ENCODE data around the gene NRTN.
"Not testable (repeated sequence)": the region's sequence is repeated elsewhere in the genome, so short reads cannot be mapped to it uniquely, and the experiment has no call there.

Gene NRTN

DNA sequence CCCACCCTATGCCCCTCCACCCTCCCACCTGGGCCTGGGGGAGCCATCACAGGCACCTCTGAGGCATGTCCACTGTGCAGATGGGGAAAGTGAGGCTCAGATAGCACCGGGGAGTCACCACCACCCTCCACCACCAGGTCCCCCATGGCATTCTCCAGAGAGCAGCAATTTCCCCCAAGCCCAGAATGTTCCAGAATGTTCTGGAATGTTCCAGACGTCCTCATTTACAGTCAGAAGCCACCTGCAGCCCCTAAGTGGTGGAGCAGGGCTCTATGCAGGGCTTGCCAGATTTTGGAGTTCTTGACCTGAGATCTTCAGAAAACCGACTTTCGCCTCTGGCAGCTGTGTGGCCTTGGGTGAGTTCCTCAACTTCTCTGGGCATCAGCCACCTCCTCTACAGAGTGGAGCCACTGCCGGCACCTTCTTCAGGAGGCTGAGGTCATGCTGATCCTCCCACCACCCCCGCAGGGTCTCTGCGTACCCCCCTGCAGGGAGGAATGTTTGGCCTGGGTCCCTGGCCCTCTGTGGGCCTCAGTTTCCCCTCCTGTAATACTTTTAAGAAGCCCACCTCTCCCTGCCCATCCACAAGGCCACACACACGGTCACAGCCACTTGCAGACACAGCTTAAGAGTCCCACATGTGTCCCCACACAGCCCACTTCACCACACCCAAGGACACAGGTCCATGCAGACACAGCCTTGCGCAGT is 59.3 kb downstream of the NRTN start:
- no peak overlapping the region for H3K27ac ChIP-seq (ENCODE audit: low read length)

DNA sequence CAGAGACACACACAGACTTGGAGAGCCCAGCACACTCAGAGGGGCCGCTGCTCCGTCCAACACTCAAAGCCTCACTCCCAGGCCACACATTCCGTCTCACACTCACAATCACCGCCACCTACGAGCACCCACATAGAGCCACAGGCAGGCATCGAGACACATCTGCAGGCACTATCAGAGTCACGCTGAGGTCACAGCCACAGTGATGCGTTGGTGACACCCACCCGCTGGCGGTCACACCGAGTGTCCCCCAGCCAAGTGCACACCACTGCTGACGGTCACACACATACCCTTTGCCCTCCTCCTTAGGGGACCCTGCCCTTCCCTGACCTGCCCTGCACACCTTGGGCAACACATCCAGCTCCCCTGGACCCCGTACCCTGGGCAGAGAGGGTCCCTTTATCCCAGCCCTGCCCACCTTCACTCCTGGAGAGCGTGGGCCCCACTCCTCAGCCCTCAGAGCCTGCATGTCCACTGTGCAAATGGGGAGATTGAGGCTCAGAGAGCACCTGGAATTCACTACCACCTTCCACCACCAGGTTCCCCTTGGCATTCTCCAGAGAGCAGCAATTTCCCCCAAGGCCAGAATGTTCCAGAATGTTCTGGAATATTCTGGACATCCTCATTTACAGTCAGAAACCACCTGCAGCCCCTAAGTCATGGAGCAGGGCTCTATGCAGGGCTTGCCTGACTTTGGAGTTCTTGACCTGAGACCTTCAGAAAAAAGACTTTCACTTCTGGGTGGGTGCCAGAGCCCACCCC is 60.0 kb downstream of the NRTN start:
- Histone ChIP-seq H3K27ac (ENCODE audit: low read length) (no peak overlapping the region), H3K27me3 (ENCODE audit: low read depth, low read length) (no peaks in the 10 kb centered on the region), H3K4me3 (ENCODE audit: low read depth in 1 of 2, low read length in 2 of 2) (no peak overlapping the region), H3K36me3 (ENCODE audit: control insufficient read depth in 1 of 2, insufficient read depth in 2 of 2, low read length in 2 of 2) (no peaks in the 10 kb centered on the region), H3K9me3 (ENCODE audit: control insufficient read depth in 1 of 2, low read length in 2 of 2) (no peaks in the 10 kb centered on the region), H3K4me1 (ENCODE audit: control insufficient read depth in 1 of 2, insufficient read depth in 2 of 2, low read length in 2 of 2) (no peaks in the 10 kb centered on the region)

More for the DNA sequence above, 59.3 kb downstream of the NRTN start:
- no peaks in the 10 kb centered on the region for H3K4me1 ChIP-seq (ENCODE audit: control insufficient read depth in 1 of 2, insufficient read depth in 2 of 2, low read length in 2 of 2)
- no peaks in the 10 kb centered on the region for H3K9me3 ChIP-seq (ENCODE audit: control insufficient read depth in 1 of 2, low read length in 2 of 2)
- H3K27me3 ChIP-seq (ENCODE audit: low read depth, low read length) = no peaks in the 10 kb centered on the region
- no peaks in the 10 kb centered on the region for H3K36me3 ChIP-seq (ENCODE audit: control insufficient read depth in 1 of 2, insufficient read depth in 2 of 2, low read length in 2 of 2)
- H3K4me3 ChIP-seq (ENCODE audit: low read depth in 1 of 2, low read length in 2 of 2) = no peak overlapping the region

DNA sequence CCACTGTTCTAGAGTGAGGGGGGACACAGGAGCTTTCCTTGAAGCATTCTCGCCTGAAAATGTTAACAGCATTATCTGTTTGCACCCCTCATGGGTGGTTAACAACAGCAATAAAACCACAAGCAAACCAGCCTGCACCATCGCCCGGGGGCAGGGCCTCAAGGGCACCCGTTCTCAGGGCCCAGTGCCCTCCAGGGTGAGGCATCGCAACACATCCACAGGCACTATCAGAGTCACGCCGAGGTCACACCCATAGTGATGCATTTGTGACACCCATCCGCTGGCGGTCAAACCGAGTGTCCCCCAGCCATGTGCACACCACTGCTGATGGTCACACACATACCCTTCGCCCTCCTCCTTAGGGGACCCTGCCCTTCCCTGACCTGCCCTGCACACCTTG is 60.9 kb downstream of the NRTN start:
- no peaks in the 10 kb centered on the region for H3K9me3 ChIP-seq (ENCODE audit: control insufficient read depth in 1 of 2, low read length in 2 of 2)
- H3K4me1 ChIP-seq (ENCODE audit: control insufficient read depth in 1 of 2, insufficient read depth in 2 of 2, low read length in 2 of 2) = no peaks in the 10 kb centered on the region
- H3K36me3 ChIP-seq (ENCODE audit: control insufficient read depth in 1 of 2, insufficient read depth in 2 of 2, low read length in 2 of 2) = no peaks in the 10 kb centered on the region
- H3K27ac ChIP-seq (ENCODE audit: low read length) = no peak overlapping the region
- no peaks in the 10 kb centered on the region for H3K27me3 ChIP-seq (ENCODE audit: low read depth, low read length)
- H3K4me3 ChIP-seq (ENCODE audit: low read depth in 1 of 2, low read length in 2 of 2) = no peak overlapping the region

DNA sequence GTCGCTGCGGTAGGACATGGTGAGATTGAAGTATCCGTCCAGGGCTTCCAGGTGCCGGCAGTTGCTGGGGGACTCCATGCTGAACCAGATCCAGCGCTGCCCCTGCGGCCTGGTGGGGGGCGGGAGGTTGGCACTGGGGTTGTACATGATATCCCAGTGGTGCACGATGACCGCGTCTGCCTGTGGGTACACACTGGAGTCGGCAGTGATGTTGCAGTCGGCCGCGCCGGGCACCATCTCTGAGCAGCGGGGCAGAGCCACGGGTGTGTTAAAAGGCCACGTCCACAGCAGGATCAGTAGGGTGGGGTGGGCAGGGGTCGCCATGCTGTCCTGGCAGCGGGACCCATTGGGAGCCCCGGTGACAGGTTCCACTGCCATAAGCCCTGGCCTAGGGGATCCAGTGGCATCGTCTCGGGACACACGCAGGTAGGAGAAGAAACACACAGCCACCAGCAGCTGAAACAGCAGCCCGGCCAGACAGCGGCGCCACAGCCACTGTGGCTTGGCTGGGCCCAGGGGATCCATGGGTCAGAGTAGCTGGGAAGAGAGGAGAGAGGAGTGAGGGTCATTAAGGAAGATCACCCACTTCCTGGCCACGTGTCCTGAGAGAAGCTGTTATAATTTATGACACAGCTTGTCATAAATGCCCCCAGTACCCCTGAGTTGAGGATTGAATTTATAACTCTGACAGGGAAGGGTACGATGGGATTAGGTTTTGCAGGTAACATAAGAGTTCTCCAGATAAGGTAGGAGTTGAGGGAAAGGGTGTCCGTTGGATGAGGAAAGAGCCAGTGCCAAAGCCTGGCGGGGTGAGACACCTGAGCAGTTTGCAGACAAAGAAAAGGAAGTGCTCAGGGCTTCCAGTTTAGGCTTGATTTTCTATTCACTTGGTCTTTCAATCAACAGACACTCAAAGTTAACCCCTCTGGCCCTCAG is 62.6 kb downstream of the NRTN start:
- Histone ChIP-seq H3K4me1 (ENCODE audit: control insufficient read depth in 1 of 2, insufficient read depth in 2 of 2, low read length in 2 of 2) (no peaks in the 10 kb centered on the region), H3K4me3 (ENCODE audit: low read depth in 1 of 2, low read length in 2 of 2) (no peak overlapping the region), H3K27me3 (ENCODE audit: low read depth, low read length) (no peaks in the 10 kb centered on the region), H3K36me3 (ENCODE audit: control insufficient read depth in 1 of 2, insufficient read depth in 2 of 2, low read length in 2 of 2) (no peaks in the 10 kb centered on the region), H3K27ac (ENCODE audit: low read length) (no peak overlapping the region), H3K9me3 (ENCODE audit: control insufficient read depth in 1 of 2, low read length in 2 of 2) (no peaks in the 10 kb centered on the region)

DNA sequence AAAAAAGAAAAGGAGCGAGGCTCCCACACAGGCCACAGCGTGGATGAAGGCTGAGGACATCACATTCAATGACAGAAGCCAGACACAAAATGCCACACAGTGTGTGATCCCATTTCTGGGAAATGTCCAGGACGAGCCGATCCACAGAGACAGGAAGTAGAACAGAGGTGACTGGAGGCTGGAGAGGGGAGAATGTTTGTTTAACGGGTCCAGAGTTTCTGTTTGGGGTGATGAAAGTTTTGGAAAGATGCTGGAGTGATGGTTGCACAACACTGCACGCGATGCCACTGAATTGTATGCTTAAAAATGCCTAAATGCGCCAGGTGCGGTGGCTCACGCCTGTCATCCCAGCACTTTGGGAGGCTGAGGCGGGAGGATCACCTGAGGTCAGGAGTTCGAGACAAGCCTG is 66.1 kb downstream of the NRTN start:
- Histone ChIP-seq H3K9me3 (ENCODE audit: control insufficient read depth in 1 of 2, low read length in 2 of 2) (no peaks in the 10 kb centered on the region), H3K4me1 (ENCODE audit: control insufficient read depth in 1 of 2, insufficient read depth in 2 of 2, low read length in 2 of 2) (no peaks in the 10 kb centered on the region), H3K27me3 (ENCODE audit: low read depth, low read length) (no peaks in the 10 kb centered on the region), H3K36me3 (ENCODE audit: control insufficient read depth in 1 of 2, insufficient read depth in 2 of 2, low read length in 2 of 2) (no peaks in the 10 kb centered on the region), H3K4me3 (ENCODE audit: low read depth in 1 of 2, low read length in 2 of 2) (no peak overlapping the region), H3K27ac (ENCODE audit: low read length) (no peak overlapping the region)

DNA sequence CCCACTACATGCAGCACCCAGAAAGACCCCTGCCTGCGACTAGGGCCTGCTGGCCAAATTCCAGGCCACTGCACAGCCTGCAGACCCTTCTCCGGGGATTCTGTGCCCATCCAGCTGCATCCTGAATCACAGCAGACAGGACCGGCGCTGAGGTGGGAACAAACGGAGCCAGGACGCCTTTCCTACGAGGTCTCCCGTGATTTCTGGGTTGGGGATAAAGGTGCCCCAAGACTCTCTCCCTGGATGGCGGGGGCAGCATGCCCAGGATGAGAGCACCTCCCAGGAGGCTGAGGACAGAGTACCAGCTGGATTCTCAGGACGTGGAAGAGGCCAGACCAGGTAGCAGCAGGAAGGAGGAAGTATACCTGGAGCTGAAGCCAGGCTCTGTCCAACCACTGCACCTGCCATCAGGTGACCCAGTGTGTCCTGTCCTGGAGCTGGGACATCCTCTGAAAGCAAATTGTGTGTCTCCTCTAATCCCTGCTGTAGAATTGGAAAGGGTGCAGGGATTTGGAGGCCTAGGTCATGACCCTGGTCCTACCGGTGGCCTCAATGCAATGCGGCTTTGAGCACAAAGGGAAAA is 68.8 kb downstream of the NRTN start:
- Histone ChIP-seq H3K4me3 (ENCODE audit: low read depth in 1 of 2, low read length in 2 of 2) (no peak overlapping the region), H3K27ac (ENCODE audit: low read length) (no peak overlapping the region), H3K9me3 (ENCODE audit: control insufficient read depth in 1 of 2, low read length in 2 of 2) (no peaks in the 10 kb centered on the region), H3K27me3 (ENCODE audit: low read depth, low read length) (no peaks in the 10 kb centered on the region), H3K36me3 (ENCODE audit: control insufficient read depth in 1 of 2, insufficient read depth in 2 of 2, low read length in 2 of 2) (no peaks in the 10 kb centered on the region), H3K4me1 (ENCODE audit: control insufficient read depth in 1 of 2, insufficient read depth in 2 of 2, low read length in 2 of 2) (no peaks in the 10 kb centered on the region)

DNA sequence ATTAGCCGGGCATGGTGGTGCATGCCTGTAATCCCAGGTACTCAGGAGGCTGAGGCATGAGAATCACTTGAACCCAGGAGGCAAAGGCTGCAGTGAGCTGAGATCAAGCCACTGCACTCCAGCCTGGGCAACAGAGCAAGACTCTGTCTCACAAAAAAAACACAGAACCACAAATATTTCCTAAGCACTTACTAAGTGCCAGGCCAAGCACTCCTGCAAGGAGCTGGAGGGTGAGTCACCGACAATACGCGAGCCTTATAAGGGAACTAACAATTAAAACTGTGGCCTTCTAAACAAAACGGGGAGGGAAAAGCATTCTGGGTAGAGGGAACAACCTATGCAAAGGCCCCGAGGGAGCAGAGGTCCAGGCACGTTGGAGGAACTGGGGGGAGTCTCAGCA is 69.6 kb downstream of the NRTN start:
- not testable (repeated sequence) for H3K9me3 ChIP-seq (ENCODE audit: control insufficient read depth in 1 of 2, low read length in 2 of 2); H3K27me3 ChIP-seq (ENCODE audit: low read depth, low read length); H3K36me3 ChIP-seq (ENCODE audit: control insufficient read depth in 1 of 2, insufficient read depth in 2 of 2, low read length in 2 of 2); H3K27ac ChIP-seq (ENCODE audit: low read length); H3K4me1 ChIP-seq (ENCODE audit: control insufficient read depth in 1 of 2, insufficient read depth in 2 of 2, low read length in 2 of 2); H3K4me3 ChIP-seq (ENCODE audit: low read depth in 1 of 2, low read length in 2 of 2)

DNA sequence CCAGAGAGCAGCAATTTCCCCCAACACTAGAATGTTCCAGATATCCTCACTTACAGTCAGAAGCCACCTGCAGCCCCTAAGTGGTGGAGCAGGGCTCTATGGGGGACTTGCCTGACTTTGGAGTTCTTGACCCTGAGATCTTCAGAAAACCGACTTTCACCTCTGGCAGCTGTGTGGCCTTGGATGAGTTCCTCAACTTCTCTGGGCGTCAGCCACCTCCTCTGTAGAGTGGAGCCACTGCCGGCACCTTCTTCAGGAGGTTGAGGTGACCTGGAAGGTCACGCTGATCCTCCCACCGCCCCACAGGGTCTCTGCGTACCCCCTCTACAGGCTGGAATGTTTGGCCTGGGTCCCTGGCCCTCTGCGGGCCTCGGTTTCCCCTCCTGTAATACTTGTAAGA is 72.6 kb downstream of the NRTN start:
- Histone ChIP-seq H3K27ac (ENCODE audit: low read length) (no peak overlapping the region), H3K4me3 (ENCODE audit: low read depth in 1 of 2, low read length in 2 of 2) (no peak overlapping the region), H3K36me3 (ENCODE audit: control insufficient read depth in 1 of 2, insufficient read depth in 2 of 2, low read length in 2 of 2) (no peaks in the 10 kb centered on the region), H3K9me3 (ENCODE audit: control insufficient read depth in 1 of 2, low read length in 2 of 2) (no peaks in the 10 kb centered on the region), H3K4me1 (ENCODE audit: control insufficient read depth in 1 of 2, insufficient read depth in 2 of 2, low read length in 2 of 2) (peaks cover 3 to 14% of the 10 kb centered on the region in 2 donors), H3K27me3 (ENCODE audit: low read depth, low read length) (no peaks in the 10 kb centered on the region)

DNA sequence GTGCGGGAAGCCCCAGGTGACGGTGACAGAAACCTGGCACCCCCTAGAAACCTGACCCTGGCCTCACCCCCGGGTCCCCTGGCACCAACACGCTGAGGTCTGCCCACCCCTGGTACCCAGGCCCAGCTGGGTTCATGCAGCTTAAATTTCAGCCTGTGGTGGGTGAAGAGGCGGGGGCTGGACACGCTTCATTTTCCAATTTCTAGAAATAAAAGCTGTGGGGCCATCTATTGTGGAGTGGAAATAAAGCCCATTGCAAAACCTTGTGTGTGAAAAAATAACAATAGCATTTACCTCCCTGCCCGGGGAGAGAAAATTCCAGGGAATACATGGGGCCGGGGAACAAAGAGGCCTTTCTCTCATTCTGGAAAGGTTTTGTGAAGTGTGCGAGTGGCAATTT is 73.0 kb downstream of the NRTN start:
- Histone ChIP-seq H3K27ac (ENCODE audit: low read length) (no peak overlapping the region), H3K27me3 (ENCODE audit: low read depth, low read length) (no peaks in the 10 kb centered on the region), H3K9me3 (ENCODE audit: control insufficient read depth in 1 of 2, low read length in 2 of 2) (no peaks in the 10 kb centered on the region), H3K36me3 (ENCODE audit: control insufficient read depth in 1 of 2, insufficient read depth in 2 of 2, low read length in 2 of 2) (no peaks in the 10 kb centered on the region), H3K4me3 (ENCODE audit: low read depth in 1 of 2, low read length in 2 of 2) (no peak overlapping the region), H3K4me1 (ENCODE audit: control insufficient read depth in 1 of 2, insufficient read depth in 2 of 2, low read length in 2 of 2) (peaks cover 3 to 14% of the 10 kb centered on the region in 2 donors)
